ENCODE data around the gene ZNF205.

DNA sequence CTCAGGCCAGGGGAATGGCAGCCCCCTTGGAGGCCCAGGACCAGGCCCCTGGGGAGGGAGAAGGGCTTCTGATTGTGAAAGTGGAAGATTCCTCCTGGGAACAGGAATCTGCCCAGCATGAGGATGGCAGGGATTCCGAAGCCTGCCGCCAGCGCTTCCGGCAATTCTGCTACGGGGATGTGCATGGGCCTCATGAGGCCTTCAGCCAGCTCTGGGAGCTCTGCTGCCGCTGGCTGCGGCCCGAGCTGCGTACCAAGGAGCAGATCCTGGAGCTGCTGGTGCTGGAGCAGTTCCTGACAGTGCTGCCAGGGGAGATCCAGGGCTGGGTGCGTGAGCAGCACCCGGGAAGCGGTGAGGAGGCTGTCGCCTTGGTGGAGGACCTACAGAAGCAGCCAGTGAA, 24.9 kb downstream of the ZNF205 start:
- no peak for TF ChIP-seq MAZ (IDR thresholded peaks at IDR 0.05; ENCODE audit: borderline replicate concordance, low read depth, low read length)
- TF ChIP-seq CTCF (conservative IDR thresholded peaks at IDR 0.05; ENCODE audit: low read depth, low read length), result no peak
